A673 (cell line): ENCODE measurements around the gene SECTM1.

Experiments
- EZH2 ChIP-seq: fragments of 200-600 bp; sonication (generic); IDR thresholded peaks from 2 replicates; pipeline ENCODE4 v1.6.1; 2017; ENCODE audit warnings: borderline replicate concordance, low read depth, mild to moderate bottlenecking, mixed read lengths, antibody characterized with exemption, low read length; ENCODE audit not compliant: poor library complexity, severe bottlenecking
- TF ChIP-seq, protein P1 (sequence below): fragments of 300-800, 200-600 bp; sonication (generic); conservative IDR thresholded peaks from 2 replicates; pipeline ENCODE4 v1.5.1; 2017; ENCODE audit warnings: low read depth, mild to moderate bottlenecking, antibody characterized with exemption, low read length, moderate library complexity, mixed read lengths

DNA sequence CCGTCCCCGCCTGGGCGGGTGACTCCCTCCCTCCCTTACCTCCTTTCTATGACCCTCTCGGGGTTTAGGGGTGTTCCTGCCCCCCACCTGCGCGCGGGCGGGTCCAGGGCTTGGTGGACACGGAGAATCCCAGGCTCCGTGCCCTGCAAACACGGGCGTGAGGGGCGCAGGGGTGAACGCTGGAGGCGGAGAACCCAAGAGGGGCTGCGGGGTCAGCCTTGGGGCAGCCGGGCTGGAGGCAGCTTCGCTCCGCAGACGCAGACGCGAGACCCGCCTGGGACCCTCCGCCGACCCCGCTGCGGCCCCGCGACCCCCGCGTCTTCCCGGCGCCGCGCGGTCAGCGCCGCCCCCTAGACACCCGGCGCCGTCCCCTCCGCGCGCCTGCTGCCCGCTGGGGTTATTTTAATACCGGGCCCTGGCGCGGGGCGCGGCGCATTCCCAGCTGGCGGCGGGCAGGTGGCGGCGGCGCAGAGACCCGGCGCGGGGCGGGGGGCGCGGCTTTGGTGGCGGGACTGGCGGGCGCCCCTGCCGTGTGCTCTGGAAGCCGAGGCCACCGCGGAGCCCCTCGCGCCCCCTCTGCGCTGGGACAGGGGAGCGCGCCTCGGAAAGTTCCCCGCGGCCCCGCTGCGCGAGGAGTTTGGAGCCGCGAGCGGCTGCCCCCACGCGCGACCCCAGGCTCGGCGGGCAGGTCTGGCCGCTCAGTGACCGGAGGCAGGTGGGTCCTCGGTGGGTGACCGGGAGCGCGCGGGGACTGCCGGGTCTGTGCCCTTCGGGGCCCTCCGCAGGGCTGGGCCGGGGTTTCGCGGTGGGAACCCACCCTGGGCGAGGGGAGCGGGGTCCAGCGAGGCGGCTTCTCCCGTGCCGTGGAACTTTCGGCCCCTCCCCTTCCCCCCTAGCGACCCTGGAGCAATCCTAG is 38.0 kb upstream of the SECTM1 start, which contains the start of gene UTS2R:
- TF ChIP-seq, protein P1, sequence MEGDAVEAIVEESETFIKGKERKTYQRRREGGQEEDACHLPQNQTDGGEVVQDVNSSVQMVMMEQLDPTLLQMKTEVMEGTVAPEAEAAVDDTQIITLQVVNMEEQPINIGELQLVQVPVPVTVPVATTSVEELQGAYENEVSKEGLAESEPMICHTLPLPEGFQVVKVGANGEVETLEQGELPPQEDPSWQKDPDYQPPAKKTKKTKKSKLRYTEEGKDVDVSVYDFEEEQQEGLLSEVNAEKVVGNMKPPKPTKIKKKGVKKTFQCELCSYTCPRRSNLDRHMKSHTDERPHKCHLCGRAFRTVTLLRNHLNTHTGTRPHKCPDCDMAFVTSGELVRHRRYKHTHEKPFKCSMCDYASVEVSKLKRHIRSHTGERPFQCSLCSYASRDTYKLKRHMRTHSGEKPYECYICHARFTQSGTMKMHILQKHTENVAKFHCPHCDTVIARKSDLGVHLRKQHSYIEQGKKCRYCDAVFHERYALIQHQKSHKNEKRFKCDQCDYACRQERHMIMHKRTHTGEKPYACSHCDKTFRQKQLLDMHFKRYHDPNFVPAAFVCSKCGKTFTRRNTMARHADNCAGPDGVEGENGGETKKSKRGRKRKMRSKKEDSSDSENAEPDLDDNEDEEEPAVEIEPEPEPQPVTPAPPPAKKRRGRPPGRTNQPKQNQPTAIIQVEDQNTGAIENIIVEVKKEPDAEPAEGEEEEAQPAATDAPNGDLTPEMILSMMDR: no peak
- no peak for TF ChIP-seq EZH2
